Epithelial cell of proximal tubule (primary cell): ENCODE data around the gene KRTAP10-1. TPM values are rescaled to one million over a fixed set of nuclear protein-coding genes. Genes with fewer than 3 reads are reported as not detected.

ENCODE experiments used
- DNase-seq: peaks from one replicate; pipeline ENCODE4 v3.0.0-alpha.2; 2011; ENCODE audit warnings: low read depth
- H3K4me3 ChIP-seq: 2 replicates; pipeline ENCODE4 v1.5.1; 2011; ENCODE audit warnings: low read depth, mild to moderate bottlenecking, low read length
- CTCF ChIP-seq: conservative IDR thresholded peaks from 2 replicates; pipeline ENCODE4 v1.5.1; 2012; ENCODE audit warnings: low read depth, mild to moderate bottlenecking, low read length
- total RNA-seq: library from RNA; depleted of rRNA; stranded (reverse); fragments of >200 nt; gene quantifications from 2 replicates; pipeline ENCODE4 v1.2.3, GENCODE V29; 2015

Gene KRTAP10-1
- total RNA-seq, 1 donor from 2014 or later = not detected

GRCh38 chr21:44533891-44534627 is 5.9 kb downstream of the KRTAP10-1 start:
- TF ChIP-seq CTCF = no peak
- H3K4me3 ChIP-seq = no peak overlapping the region
- no peak for DNase-seq

GRCh38 chr21:44533121-44533890 is 6.7 kb downstream of the KRTAP10-1 start:
- DNase-seq = no peak
- no peak for TF ChIP-seq CTCF
- no peak overlapping the region for H3K4me3 ChIP-seq

- no peak for DNase-seq
- TF ChIP-seq CTCF = no peak
- no peak overlapping the region for H3K4me3 ChIP-seq
These were observed 7.3 kb downstream of the KRTAP10-1 start for GRCh38 chr21:44532712-44533111.

- no peak for DNase-seq
- no peak for TF ChIP-seq CTCF
- no peak overlapping the region for H3K4me3 ChIP-seq
These were observed 8.1 kb downstream of the KRTAP10-1 start for GRCh38 chr21:44531606-44532564.

GRCh38 chr21:44530903-44531605 is 8.9 kb downstream of the KRTAP10-1 start:
- no peak overlapping the region for H3K4me3 ChIP-seq
- no peak for DNase-seq
- TF ChIP-seq CTCF = no peak

GRCh38 chr21:44530221-44530902 is 9.6 kb downstream of the KRTAP10-1 start:
- TF ChIP-seq CTCF = no peak
- DNase-seq = no peak
- no peak overlapping the region for H3K4me3 ChIP-seq
